Measurements from ENCODE around the gene INTS11.

Gene INTS11

GRCh38 chr1:1298861-1299685 is 25.4 kb downstream of the INTS11 start:
- no peak for DNase-seq

- no peak for DNase-seq
Observed at GRCh38 chr1:1297802-1298424, 26.5 kb downstream of the INTS11 start.

- no peak for DNase-seq
Observed at GRCh38 chr1:1296070-1297061, 28.1 kb downstream of the INTS11 start.

GRCh38 chr1:1295154-1295923 is 29.1 kb downstream of the INTS11 start:
- no peak for DNase-seq

GRCh38 chr1:1294250-1294890 is 30.1 kb downstream of the INTS11 start:
- no peak for DNase-seq

DNA sequence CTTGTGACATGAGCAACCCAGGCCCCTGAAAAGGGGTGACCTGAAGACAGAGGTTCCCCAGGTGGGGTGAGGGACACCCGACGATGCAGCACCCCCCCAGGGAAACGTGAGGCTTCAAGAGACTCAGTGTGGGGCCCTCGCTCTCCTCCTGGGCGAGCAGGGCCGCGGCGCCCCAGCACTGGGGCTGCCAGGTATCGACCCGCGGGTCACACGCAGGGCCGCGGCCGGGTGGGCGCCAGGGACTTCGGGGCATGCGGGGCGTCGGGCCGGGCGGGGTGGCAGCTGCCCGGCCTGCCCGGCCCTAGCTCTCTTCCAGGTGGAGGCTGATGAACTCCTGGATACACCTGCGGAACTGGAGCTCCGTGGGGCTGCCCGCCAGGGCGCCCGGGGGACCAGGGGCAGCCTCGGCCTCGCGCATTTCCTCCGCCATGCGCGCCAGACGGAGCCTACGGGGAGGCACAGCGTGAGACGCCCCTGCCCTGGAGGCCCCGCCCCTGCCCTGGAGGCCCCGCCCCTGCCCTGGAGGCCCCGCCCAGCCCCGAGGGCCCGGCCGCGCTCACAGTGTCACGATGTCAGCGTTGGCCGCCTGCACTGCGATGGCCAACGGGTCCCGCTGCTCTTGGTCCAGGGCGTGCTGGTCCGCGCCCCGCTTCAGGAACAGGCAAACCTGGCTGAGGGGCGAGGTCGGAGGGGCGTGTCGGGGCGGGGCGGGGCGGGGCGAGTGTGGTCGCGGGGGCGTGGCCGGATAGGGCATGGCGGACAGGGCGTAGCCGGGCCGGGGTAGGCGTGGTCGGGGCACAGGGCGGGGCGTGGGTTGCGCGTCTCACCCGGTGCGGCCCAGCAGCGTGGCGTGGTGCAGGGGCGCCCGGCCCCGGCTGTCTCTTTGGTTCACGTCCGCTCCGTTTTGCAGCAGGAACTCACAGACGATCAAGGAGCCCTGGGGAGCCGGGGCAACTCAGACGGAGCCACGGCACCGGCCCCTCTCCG is 30.9 kb downstream of the INTS11 start:
- no peak for DNase-seq

- DNase-seq = no peak
Observed at GRCh38 chr1:1292851-1293250, 31.6 kb downstream of the INTS11 start.

GRCh38 chr1:1292442-1292779 is 32.0 kb downstream of the INTS11 start:
- DNase-seq = no peak

- DNase-seq = peak; percentile 16 to 26
Observed at GRCh38 chr1:1291548-1292441, 32.7 kb downstream of the INTS11 start.

DNA sequence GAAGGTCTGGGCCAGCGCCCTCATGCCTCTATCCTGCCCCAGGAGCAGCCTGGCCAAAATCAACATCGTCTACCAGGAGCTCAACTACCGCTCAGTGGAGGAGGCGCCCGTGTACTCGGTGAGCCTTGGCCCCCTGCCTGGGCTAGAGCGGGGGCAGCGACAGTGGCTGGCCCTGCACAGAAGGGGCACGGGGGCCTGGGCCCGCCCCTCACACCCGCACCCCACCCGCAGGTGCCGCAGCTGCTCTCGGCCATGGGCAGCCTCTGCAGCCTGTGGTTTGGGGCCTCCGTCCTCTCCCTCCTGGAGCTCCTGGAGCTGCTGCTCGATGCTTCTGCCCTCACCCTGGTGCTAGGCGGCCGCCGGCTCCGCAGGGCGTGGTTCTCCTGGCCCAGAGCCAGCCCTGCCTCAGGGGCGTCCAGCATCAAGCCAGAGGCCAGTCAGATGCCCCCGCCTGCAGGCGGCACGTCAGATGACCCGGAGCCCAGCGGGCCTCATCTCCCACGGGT is 33.4 kb downstream of the INTS11 start:
- DNase-seq = no peak

DNA sequence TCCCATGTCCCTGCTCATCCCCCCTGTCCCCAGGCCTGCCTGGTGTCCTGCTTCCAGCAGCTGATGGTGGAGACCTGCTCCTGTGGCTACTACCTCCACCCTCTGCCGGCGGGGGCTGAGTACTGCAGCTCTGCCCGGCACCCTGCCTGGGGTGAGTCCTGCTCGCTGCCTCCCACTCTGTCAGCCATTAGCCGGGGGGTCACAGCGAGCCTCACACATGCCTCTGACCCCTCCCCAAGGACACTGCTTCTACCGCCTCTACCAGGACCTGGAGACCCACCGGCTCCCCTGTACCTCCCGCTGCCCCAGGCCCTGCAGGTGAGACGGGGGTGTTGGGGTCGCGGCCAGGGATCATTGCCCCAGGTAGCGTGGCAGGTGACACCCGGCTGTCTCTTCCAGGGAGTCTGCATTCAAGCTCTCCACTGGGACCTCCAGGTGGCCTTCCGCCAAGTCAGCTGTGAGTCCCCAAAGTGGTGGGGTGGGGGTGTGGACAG is 34.2 kb downstream of the INTS11 start:
- peak; percentile 50 to 54 for DNase-seq

DNA sequence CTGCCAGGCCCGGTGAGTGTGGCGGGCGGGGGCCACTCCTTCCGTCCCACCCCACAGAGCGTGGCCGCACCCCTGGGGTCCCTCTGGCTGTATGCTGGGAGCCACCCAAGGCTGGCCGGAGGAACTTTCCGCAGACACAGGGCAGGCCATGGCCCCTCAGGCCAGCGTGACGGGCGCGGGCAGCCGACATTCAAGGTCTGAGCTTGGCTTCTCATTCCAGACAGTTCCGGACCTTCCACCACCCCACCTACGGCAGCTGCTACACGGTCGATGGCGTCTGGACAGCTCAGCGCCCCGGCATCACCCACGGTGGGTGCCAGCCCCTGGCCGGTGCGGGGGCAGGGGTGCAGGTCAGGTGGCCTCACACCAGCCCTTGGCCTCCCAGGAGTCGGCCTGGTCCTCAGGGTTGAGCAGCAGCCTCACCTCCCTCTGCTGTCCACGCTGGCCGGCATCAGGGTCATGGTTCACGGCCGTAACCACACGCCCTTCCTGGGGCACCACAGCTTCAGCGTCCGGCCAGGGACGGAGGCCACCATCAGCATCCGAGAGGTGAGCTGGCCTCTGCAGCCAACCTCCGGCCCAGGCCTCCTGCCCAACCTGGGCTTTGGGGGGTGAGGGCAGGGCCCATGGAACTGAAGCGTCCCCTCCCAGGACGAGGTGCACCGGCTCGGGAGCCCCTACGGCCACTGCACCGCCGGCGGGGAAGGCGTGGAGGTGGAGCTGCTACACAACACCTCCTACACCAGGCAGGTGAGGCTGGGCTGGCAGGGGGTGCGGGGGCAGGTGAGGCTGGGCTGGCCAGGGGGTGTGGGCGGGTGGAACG is 37.0 kb downstream of the INTS11 start:
- DNase-seq = no peak

GRCh38 chr1:1286313-1287261 is 37.9 kb downstream of the INTS11 start:
- no peak for DNase-seq

- no peak for DNase-seq
Observed at GRCh38 chr1:1285611-1286311, 38.7 kb downstream of the INTS11 start.

- DNase-seq = no peak
Observed at GRCh38 chr1:1285102-1285571, 39.3 kb downstream of the INTS11 start.
